SK-N-DZ (cell line): Measurements from ENCODE around the gene TRIM62.

Experiments
- DNase-seq: peaks from one replicate; pipeline ENCODE4 v3.0.0-alpha.2; 2015; ENCODE audit warnings: low spot score

The TRIM62 gene

DNA sequence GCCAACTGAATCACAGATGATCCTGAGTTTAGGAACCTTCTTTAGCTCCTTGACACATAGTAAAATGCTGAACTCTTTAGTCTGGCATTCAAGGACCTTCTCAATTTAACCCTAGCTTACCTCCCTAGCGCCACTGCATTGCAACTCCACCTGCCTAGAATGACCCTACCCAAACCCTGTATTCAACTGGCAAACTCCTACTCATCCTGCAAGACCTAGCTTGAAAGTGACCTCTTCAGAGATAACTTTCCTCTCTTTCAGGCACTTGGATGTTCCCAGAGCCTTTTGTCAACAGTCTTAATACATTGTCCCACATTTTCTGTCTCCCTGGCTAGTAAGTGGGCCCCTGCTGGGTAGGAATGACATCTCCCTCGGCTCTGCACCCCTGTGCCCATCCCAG is 19.7 kb downstream of the TRIM62 start:
- DNase-seq = no peak

DNA sequence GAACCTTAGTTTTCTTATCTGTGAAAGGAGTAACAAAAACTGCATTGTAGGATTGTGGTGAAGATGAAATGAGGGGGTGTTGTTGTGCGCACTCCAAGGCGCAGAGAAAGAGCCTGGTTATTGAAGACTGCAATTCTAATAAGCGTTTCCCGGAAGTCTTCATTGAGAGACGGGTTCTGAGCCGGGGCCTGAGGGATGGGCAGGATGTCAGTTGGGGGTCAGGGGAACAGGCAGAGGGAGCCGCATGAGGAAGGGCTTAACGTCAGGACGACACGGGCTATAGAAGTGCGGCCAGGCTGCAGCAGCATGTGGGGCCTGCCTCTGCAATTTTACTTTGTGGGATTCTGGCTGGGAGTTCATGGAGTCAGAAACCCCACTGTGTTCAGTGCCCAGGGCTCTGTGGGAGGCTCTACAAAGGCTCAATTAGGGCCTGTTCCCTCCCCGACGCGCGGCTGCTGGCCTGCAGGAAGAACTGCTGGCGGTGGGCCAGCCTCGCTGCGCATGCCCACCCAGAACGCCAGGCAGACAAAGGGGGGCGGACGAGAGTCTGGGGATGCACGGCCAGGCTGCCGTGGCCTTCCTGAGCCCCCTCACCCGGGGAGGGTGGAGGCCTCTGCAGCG is 20.7 kb downstream of the TRIM62 start:
- peak; percentile 68 for DNase-seq

DNA sequence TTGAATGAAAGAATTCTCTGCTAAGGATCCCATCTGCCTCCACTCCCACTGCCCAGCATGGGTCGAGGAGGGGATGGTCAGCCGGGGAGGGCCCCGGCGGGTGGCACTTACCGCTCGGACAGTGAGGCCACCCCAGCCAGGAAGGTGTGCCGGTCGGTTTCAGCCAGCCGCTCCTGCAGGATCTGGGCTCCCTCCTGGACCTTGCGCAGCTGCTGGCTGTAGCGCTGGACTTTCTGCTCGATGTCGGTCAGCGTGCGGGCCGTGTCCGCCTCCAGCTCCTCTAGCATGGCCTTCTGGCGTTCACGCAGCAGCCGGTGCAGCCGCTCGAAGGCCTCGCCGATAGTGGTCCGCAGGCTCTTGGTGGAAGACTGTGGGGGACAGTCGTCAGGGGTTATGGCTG is 22.3 kb downstream of the TRIM62 start:
- DNase-seq = no peak

DNA sequence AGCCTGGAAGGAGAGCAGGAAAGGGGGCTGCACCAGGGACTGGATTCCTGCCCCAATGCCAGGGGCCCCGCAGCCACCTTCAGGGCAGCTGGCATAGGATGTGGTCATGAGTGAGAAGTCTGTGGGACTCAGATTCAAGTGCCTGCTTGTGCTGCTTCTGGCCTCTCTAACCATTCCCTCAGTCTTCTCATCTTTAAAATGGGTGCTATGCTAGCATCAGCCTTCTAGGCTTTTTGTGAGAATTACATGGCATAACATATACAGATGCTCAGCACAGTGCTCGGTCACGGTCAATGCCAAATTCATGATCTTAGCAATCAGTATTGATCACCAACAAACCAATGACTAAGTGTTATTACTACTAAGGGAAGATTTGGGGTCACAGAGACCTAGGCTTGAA is 23.5 kb downstream of the TRIM62 start:
- DNase-seq = no peak

DNA sequence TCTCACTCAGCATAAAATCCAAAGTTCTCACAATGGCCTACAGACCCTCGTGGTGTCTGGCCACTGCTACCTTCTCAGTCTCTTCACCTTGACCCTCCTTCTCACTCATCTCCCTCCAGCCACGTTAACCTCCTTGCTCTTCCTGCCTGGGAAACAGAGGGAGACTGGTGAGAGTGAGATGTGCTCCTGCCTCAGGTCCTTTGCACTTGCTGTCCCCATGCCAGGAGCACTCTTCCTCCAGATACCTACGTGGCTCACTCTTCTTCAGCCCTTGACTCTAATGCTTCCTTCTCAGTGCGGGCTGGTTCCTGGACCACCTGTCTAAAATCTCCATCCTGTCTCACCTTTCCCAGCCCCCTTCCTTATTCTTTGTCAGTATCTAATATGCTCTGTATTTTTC is 24.7 kb downstream of the TRIM62 start:
- no peak for DNase-seq

DNA sequence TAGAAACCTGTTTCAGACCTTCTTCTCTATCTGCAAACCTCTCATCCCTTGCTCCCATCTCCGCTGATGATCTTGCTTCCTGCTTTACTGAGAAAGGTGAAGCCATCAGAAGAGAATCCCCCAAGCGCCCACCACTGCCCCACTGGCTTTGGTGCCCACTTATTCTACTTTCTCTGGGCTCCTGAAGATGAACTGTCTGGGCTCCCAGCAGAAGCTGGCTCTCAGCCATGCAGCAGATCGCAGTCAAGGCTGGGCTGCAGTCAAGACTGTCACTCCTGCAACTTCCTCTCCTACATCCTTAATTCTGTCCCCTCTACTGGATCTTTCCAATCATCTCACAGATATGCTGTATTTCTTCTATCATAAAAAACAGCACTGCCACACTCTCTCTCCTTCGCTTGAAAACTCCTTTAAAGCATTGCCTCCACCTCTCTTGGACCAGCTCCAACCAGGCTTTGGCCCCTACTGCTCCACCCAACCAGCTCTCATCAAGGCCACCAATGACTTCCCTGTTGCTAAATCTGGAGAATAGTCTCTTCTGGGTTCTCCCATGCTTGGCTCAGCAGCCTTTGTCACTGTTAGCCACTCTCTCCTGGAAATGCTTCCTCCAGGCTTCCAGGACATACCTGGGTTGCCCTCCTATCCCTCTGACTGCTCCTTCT is 25.8 kb downstream of the TRIM62 start:
- no peak for DNase-seq

DNA sequence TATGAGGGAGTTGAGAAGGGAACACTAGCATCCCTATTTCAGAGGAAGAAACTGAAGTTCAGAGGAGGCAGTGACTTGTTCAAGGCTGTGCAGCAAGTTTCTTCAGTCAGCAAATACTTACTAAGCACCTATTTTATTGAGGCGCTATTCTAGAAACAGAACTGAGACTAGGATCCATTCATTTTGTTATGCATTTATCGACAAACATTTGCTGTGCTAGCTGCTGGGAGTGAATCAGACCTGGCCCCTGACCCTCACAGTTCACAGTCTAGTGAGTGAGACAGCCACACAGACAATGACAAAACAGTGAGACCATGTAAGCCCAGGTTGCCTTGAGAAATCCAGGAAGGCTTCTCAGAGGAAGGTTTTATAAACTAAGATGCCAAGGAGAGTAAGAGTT is 28.2 kb downstream of the TRIM62 start:
- no peak for DNase-seq

DNA sequence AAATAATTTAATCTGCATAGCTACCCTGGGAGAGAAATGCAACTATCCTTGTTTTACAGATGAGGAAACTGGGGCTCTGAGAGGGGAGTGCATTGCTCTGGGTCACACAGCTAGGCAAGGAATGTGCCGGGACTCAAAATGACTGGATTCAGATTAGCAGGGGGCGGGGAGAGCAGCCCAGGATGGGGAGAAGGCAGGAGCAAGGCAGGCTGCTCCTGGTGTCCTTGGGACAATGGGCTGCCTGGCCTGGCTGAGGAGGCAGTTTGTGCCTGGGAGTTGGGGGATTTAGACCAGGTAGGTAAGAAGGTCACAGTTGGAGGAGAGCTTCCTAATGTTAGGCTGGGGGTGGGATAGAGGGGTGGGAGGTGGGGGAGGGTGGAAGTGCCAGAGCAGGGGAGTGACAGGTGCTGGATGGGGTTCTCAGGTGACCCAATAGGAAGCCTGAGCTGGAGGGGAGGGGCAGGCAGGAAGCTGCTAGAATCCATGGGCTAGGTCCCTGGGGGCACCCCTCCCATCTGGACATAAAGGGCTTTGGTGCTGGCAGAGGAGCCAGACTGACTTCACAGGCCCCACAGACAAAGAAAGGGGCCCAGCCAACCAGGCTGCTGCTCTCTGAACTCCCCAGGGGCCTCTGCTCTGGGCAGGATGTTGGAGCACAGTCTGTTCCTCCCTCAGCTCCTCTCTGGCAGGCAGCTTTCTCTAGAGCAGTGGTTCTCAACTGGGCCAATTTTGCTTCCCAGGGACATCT is 29.0 kb downstream of the TRIM62 start:
- DNase-seq = peak; percentile 83

DNA sequence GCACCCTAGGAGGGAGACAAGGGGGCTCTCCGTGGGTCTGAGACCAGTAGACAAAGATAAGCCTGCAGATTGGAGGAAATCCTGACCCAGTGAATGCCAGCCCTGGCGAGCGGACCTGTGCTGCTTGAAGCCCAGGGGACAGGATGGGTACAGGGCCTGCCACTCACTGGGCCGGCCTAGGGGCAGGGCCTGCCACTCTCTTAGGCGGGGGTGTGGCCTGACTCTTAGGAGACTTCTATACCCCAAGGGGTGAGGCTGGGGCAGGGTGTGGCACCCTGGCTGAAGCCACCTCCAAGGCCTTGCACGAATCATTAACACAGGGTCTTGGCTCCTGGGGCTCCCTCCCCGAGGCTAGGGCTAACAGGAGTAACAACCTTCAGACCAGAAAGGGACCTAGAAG is 30.7 kb downstream of the TRIM62 start:
- DNase-seq = no peak

DNA sequence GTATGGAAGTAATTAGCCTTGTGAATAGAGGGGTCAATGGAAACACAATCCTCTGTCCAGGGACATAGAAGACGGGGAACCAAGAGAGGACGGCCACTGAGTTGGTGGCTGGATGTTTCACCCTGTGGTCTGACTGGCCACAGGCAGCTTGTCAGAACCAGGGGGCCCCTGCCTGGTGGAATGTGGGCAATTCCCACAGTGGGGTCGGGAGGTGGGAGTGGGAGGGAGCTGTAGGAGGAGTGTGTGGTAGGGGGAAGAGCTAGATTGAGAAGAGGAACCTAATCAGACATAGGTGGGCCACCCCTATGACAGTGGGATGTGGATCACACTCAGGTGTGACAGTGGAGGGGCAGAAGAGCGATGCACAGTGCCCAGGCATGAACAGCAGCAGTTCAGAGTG is 31.3 kb downstream of the TRIM62 start:
- no peak for DNase-seq

DNA sequence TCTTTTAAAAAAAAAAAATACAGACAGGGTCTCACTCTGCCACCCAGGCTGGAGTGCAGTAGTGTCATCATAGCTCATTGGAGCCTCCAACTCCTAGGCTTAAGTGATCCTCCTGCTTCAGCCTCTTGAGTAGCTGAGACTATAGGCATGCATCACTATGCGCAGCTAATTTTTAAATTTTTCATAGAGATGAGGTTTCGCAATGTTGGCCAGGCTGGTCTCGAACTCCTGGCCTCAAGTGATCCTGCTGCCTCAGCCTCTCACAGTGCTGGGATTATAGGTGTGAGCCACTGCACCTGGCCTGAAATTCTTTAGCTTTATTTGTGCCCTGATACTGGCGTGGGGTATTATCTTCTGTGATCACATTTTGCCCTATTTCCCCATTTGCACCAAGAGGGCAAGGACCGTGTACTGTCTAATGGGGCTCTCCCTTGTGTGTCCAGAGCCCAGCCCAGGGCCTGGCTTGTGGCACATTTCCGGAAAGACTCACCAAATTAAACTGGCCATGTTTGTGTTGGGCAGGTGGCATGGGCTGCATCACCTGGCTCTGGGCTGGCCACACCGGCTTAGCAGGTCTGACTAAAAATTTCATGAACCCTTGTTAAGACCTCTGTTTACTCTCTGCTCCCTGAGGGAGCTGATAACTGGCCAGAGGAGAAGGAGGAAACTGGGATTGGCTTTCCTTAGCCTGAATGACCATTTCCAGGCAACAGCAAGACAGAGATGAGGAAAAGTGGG is 32.2 kb downstream of the TRIM62 start:
- DNase-seq = no peak

DNA sequence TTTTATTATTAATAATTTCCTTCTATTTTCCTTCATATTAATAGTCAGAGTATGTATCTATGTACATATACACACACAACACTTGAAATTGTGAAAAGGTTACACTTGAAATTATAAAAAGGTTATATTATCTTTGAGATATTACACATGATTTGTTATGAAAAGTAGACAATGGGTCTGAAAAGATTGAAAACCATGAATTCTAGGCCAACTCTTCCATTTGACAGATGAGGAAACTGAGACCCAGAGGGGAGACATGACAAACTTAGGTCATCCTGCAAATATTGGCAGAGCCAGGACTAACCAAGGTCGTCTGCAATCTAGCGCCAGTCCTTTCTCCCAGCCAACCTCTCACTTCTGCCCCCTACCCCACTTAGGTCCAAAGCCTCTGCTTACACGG is 33.2 kb downstream of the TRIM62 start:
- DNase-seq = no peak

DNA sequence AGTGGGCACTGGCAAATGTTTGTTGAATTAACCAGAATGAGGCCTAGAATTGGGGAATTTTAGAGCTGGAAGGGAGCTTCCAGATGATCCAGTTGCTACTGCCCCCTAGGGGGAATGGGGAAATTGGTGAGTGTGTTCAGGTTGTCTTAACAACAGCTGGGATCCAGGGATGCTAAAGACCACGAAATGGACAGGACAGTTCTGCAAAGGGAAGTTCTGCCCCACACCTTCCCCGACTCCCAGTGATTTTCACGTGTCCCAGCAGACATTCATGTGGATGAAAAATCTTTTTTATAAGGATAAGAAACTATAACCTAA is 33.9 kb downstream of the TRIM62 start:
- no peak for DNase-seq

DNA sequence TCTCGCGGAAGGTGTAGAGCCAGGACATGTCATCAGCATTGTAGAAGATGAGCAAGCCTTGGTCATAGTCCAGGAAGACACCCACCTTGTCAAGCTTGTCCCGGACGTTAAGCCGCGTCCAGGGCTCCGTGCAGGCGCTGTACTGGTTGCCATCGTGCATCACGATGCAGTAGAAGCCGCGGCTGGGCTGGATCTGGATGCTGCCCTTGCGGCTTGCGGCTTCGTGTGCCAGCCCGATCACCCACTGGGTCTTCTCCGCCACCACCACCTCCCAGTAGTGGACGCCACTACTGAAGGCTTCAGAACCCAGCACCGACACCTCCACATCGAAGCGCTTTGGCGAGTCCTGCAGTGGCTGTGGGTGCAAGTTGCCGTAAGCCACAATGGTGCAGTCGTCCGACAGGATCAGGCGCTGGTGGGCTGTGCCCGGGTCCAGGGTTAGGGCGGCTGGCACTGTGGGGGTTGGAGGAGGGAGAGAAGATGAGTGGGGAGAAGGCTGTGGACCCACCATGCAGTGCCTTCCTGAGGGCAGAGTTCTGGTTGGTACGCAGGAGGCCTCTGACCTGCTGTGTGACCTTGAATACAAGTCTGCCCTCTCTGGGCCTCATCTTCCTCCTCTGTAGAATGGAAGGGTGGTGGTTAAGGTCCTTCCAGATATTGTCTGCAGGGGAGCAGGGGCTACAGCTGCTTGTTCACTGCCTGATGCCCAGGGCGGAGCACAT is 34.4 kb downstream of the TRIM62 start:
- DNase-seq = no peak

DNA sequence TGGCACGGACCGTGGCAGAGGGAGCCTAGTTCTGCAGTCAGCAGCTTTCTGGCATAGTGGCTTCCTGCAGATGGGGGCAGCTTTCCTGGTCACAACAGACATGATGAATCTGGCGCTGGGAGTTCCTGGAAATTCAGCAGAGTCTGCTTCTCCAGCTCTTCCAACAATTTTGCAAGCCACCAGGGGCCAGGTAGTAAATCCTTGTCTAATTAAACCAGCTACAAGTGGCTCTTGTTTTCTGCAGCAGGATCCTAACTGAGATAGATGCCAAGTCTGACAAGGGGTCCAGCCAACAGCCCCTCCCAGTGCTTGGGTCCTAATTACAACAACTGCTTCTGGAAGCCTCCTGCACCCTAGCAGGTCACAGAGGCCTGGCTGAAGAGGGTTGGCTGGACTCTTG is 35.8 kb downstream of the TRIM62 start:
- DNase-seq = peak; percentile 22

DNA sequence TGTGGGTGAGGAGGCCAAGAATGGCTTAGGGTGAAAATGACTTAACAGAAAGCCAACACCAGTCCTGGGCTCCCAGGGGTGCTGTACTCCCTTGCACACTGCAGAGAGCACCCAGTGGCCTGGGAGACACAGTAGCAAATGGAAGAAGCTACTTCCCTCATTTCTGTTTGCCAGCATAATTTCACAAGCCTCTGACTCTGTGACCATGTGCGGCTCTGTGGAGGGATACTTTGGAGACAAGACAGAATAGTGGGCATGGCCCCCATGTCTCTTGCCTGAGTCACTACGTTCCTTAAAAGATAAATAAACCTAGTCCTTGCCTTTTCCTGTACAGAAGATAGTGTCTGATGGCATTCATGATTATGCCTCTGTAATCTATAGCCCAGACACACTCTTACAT is 38.1 kb downstream of the TRIM62 start:
- no peak for DNase-seq

DNA sequence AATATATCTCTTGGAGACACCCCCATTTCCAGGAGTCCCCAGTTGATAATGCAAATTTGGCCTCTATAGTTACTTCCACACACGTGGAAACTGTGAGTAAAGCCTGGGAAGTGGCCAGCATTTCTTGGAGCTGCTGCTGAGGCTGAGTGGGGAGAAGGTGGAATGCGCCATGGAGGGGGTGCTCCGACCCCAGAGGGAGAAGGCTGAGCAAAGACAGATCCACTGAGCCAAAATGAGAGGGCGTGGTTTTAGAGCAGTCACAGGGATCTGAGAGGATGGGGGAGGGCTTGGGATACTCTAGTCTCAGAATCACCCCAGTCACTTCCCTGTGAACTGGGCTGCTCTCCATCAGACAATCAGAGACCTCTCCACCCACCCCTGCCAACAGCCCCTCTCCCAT is 38.7 kb downstream of the TRIM62 start:
- no peak for DNase-seq

DNA sequence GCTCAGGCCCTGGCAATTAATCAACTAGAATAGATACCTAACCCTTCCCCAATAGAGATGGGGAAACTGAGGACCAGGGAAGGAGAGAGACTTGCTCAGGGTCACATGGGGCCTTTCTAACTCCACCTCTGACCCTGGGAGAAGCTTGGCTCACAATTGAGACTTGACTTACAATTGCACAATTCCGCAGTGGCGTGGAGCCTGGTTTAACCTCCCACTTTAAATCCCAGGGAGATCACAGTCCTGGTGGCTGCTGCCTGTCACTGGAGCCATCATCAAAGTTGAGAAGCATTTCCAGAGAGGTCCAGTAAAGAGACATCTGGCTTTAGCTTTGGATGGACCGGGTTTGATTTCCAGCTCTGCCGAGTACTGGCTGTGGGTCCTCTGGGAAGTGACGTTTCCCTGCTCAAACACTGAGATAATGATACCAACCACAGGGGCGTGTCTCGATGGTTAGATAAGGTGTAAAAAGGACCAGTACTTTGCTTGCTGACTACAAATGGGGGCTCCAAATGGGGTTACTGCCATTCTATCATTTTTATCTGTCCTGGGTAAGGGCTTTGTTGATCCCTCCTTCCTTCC is 39.3 kb downstream of the TRIM62 start:
- no peak for DNase-seq

DNA sequence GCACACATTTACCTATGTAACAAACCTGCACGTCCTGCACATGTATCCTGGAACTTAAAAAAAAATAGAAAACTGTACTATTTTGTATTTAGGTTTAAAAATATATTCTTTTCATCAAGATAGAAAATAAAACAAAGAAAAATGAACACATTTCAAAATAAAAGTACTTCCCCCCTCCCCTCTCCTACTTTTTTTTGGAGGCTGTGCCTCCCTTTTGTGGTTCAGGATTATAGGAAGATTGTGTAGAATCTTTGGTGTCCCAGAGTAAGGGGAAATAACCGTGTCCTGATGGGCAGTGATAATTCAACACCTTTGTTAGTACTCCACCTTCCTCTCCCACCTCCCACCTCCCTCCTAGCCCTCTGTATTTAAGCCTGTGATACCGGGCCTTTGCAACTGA is 40.1 kb downstream of the TRIM62 start:
- DNase-seq = no peak

DNA sequence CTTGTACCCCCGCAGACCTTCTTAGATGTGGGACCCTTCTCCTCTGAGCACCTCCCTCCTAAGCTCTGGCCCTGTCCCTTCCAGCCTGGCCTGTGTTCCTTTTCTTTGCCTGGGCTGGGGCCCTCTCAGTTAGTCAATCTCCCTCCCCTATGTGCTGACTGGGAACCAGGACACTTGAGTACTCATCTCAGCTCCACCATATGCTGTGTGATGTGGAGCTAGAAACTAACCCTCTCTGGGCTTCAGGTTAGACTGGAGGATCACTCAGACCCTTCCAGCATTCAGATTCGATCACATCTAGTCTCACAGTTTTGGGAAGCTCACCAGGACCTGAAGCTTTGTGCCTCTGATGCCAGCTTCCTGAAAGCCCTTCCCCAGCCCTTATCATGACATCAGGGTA is 40.6 kb downstream of the TRIM62 start:
- no peak for DNase-seq
